Measurements from ENCODE around the gene PLA2G2E.
"Not testable (repeated sequence)": the region's sequence is repeated elsewhere in the genome, so short reads cannot be mapped to it uniquely, and the experiment has no call there.

The PLA2G2E gene

DNA sequence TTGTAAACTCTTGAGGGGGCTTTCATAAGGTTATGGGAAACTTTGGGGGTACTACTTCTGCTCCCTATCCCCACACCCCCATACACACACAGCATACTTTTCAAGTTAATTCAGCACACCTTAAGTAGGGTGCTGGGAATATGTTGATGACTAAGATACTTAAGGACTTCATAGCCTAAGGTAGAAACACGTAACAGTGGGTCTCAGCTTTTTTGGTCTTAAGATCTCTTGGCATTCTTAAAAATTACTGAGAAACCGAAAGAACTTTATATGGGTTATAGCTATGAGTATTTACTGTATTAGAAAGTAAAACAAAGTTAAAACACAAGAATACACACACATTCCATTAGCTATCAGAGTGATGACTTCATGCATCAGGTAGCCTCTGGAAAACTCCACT, 39.1 kb downstream of the PLA2G2E start:
- H3K36me3 ChIP-seq (ENCODE audit: control insufficient read depth, insufficient read depth, low read length), result no peaks in the 10 kb centered on the region
- H3K4me2 ChIP-seq (ENCODE audit: low read length), result no peak overlapping the region
- H3K79me2 ChIP-seq, result peaks cover 16% of the 10 kb centered on the region
- no peaks in the 10 kb centered on the region for H3K27me3 ChIP-seq (ENCODE audit: control insufficient read depth, insufficient read depth, low read length)
- TF ChIP-seq, protein P1, sequence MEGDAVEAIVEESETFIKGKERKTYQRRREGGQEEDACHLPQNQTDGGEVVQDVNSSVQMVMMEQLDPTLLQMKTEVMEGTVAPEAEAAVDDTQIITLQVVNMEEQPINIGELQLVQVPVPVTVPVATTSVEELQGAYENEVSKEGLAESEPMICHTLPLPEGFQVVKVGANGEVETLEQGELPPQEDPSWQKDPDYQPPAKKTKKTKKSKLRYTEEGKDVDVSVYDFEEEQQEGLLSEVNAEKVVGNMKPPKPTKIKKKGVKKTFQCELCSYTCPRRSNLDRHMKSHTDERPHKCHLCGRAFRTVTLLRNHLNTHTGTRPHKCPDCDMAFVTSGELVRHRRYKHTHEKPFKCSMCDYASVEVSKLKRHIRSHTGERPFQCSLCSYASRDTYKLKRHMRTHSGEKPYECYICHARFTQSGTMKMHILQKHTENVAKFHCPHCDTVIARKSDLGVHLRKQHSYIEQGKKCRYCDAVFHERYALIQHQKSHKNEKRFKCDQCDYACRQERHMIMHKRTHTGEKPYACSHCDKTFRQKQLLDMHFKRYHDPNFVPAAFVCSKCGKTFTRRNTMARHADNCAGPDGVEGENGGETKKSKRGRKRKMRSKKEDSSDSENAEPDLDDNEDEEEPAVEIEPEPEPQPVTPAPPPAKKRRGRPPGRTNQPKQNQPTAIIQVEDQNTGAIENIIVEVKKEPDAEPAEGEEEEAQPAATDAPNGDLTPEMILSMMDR (IDR thresholded peaks at IDR 0.05), result no peak
- no peak overlapping the region for H3K27ac ChIP-seq
- no peak overlapping the region for H2AFZ ChIP-seq
- no peaks in the 10 kb centered on the region for H3K9me3 ChIP-seq (ENCODE audit: control insufficient read depth, low read length)
- H3K4me3 ChIP-seq (ENCODE audit: low read depth, low read length), result no peak overlapping the region
- H3K9ac ChIP-seq, result no peak overlapping the region
- peaks cover 5% of the 10 kb centered on the region for H3K4me1 ChIP-seq

DNA sequence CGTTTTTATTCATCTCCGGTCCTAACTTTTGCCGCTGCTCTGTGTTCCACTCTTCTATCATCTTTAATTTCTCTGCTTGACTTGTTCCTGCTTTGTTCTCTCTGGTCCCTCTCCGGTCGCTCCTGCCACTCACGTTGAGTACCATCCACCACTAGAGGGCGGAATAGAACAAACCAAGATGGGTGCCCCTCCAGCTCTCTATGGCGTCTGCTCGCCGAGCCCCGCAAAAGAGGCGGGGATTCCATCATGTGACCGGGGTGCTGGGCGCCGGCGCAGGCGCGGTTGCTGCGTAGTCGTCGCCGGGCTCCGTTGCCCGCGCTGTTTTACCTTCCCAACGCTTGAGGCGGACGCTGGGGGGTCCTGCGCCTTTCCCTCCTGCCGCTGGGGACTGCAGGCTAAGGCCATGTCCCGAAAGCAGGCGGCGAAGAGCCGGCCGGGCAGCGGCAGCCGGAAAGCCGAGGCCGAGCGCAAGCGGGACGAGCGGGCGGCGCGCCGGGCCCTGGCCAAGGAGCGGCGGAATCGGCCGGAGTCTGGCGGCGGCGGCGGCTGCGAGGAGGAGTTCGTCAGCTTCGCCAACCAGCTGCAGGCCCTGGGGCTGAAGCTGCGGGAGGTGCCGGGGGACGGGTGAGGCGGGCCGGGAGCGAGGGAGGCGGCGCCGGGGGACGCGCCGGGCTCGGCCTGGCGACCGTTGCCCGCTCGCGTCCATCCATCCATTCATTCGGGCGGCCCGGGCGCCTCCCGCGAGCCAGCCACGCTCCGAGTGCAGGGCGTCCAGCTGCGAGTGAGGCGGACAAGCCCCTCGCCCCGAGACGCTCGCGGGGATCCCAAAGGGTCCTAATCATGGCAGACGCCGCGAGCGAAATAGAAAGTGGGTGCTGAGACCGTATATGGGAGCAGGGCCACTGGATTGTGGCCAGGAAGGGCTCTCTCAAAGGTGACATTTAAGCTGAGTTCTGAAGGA, 41.0 kb downstream of the PLA2G2E start, which contains the start of gene OTUD3:
TSS of gene OTUD3 (plus strand) at position 285 of the 961 bp plus-strand sequence. CDS start at position 404, 119 bp downstream.
- H3K4me2 ChIP-seq (ENCODE audit: low read length), result peak within 1 kb of the TSS; percentile 96
- H3K36me3 ChIP-seq (ENCODE audit: control insufficient read depth, insufficient read depth, low read length), result no peaks in the 10 kb centered on the region
- H3K9me3 ChIP-seq (ENCODE audit: control insufficient read depth, low read length), result no peaks in the 10 kb centered on the region
- TF ChIP-seq, protein P1 (IDR thresholded peaks at IDR 0.05), result peak; percentile 71
- no peak within 1 kb of the TSS for H3K9ac ChIP-seq
- peak within 1 kb of the TSS; percentile 79 for H3K4me3 ChIP-seq (ENCODE audit: low read depth, low read length)
- H3K27ac ChIP-seq, result peak within 1 kb of the TSS; percentile 75
- H2AFZ ChIP-seq, result peak within 1 kb of the TSS; percentile 89
- H3K4me1 ChIP-seq, result peaks cover 5% of the 10 kb centered on the region
- H3K27me3 ChIP-seq (ENCODE audit: control insufficient read depth, insufficient read depth, low read length), result no peaks in the 10 kb centered on the region
- peaks cover 16% of the 10 kb centered on the region for H3K79me2 ChIP-seq

DNA sequence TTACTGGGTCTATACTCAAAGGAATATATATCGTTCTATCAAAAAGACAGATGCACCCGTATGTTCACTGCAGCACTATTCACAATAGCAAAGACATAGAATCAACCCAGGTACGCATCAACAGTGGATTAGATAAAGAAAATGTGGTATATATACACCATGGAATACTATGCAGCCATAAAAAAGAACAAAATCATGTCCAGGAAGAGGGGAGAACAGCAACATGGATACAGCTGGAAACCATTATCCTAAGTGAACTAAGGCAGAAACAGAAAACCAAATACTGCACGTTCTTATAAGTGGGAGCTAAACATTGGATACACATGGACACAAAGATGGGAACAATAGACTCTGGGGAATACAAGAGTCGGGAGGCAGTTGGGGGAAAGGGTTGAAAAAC, 42.6 kb downstream of the PLA2G2E start:
- H3K27ac ChIP-seq; H3K4me3 ChIP-seq (ENCODE audit: low read depth, low read length); H3K4me2 ChIP-seq (ENCODE audit: low read length); H3K9ac ChIP-seq; H3K36me3 ChIP-seq (ENCODE audit: control insufficient read depth, insufficient read depth, low read length); H3K9me3 ChIP-seq (ENCODE audit: control insufficient read depth, low read length); H2AFZ ChIP-seq; H3K27me3 ChIP-seq (ENCODE audit: control insufficient read depth, insufficient read depth, low read length); H3K4me1 ChIP-seq: not testable (repeated sequence)
- H3K79me2 ChIP-seq, result peaks cover 11% of the 10 kb centered on the region

DNA sequence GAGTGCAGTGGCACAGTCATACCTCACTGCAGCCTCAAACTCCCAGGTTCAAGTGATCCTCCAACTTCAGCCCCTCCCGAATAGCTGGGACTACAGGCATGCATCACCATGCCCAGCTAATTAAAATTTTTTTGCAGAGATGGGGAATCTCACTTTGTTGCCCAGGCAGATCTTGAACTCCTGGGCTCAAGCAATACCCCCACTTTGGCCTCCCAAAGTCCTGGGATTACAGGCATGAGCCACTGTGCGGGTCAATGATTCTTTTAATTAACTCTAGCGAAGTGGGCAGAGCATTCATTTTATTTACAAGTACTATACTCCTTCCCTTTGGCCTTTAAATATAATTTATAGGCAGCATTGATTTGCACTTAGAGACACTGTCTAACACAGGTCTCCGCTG, 43.8 kb downstream of the PLA2G2E start:
- peaks cover 5% of the 10 kb centered on the region for H3K4me1 ChIP-seq
- no peak overlapping the region for H2AFZ ChIP-seq
- H3K36me3 ChIP-seq (ENCODE audit: control insufficient read depth, insufficient read depth, low read length), result no peaks in the 10 kb centered on the region
- H3K9ac ChIP-seq, result no peak overlapping the region
- H3K4me2 ChIP-seq (ENCODE audit: low read length), result no peak overlapping the region
- no peaks in the 10 kb centered on the region for H3K9me3 ChIP-seq (ENCODE audit: control insufficient read depth, low read length)
- H3K4me3 ChIP-seq (ENCODE audit: low read depth, low read length), result no peak overlapping the region
- H3K27me3 ChIP-seq (ENCODE audit: control insufficient read depth, insufficient read depth, low read length), result no peaks in the 10 kb centered on the region
- H3K79me2 ChIP-seq, result peaks cover 7% of the 10 kb centered on the region
- H3K27ac ChIP-seq, result no peak overlapping the region
- TF ChIP-seq, protein P1 (IDR thresholded peaks at IDR 0.05), result no peak

DNA sequence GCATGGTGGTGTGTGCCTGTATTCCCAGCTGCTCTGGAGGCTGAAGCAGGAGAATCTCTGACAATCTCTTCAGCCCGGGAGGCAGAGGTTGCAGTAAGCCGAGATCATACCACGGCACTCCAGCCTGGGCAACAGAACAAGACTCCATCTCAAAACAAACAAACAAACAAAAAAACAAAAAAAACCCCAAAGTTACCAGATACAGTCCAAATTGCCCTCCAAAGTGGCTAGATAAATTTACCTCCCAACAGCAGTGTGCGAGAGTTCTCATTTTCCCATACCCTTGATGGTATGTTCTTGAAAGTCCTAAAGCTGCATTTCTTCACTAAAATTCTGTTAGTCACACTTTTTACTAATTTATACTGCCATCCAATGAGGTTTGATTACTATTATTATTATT, 44.2 kb downstream of the PLA2G2E start:
- no peak overlapping the region for H3K4me3 ChIP-seq (ENCODE audit: low read depth, low read length)
- no peaks in the 10 kb centered on the region for H3K27me3 ChIP-seq (ENCODE audit: control insufficient read depth, insufficient read depth, low read length)
- H2AFZ ChIP-seq, result no peak overlapping the region
- peaks cover 5% of the 10 kb centered on the region for H3K4me1 ChIP-seq
- no peaks in the 10 kb centered on the region for H3K36me3 ChIP-seq (ENCODE audit: control insufficient read depth, insufficient read depth, low read length)
- TF ChIP-seq, protein P1 (IDR thresholded peaks at IDR 0.05), result no peak
- H3K9ac ChIP-seq, result no peak overlapping the region
- no peak overlapping the region for H3K27ac ChIP-seq
- no peaks in the 10 kb centered on the region for H3K9me3 ChIP-seq (ENCODE audit: control insufficient read depth, low read length)
- H3K79me2 ChIP-seq, result peaks cover 7% of the 10 kb centered on the region
- no peak overlapping the region for H3K4me2 ChIP-seq (ENCODE audit: low read length)

Data from parathyroid adenoma (tissue), 2 donors.